ENCODE data around the gene HMCN2.

The HMCN2 gene

DNA sequence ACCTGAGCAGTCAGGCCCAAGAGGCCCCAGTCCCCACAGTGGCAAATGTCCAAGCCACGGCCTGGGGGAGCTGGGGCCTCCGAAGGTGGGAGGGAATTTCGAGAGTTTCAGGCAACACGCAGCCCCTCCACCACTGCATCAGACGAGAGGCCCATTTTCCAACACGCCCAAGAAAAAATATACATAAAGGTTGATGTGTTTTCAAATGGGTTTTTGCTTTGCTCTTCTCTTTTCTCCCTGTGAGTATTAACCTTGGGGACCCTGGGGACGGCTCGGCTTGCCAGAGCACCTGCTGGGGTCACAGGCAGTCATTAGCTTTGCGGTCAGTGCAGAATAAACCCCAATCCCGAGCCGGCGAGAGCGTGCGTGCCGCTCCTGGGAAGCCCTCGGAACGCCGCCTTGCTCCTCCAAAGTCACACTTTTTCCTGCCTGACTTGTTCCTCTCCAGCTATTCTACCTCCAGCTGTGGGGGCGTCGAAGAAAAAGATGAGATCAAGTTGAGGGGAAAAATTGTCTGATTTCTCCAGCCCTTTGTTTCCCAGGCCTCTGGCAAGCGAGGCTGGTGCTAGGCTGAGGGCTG lies 210.7 kb downstream of the HMCN2 start:
- no peak for DNase-seq

DNA sequence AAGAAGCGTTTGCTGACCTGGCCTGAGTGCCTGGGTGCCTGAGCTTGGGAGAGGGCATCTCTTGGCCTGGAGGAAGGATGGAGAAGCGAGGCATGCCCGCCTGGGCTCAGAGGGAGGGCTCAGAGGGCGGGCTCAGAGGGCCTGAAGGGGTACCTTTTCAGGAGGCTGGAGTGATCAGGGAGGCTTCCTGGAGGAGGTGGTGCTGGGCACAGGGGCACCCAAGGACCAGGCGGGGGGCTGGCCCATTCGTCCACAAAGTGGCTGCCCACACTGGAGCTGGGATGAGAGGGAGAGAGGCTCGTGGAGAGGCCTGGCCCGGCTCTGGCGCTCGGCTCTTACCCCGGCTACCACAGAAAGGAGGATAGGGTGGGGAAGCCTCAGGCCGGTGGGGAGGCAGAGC lies 212.0 kb downstream of the HMCN2 start:
- no peak for DNase-seq

DNA sequence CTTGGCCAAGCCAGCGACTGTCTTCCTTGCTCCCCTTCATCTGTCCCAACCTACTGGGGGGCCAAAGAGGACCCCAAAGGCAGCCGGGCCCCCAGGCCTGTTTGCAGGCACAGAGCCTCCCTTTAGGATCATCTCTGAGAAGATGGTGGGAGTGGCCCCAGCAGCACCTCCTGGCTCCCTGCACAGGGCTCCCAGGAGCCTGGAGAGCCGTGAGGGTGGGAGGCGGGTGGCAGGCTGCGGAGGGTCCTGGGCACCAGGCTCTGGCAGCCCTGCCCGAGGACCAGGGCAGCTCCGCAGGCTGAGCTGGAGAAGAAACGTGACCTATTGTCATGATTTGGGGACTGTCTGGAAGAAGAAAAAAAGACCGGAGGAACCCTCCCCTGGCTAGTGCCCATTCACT lies 212.6 kb downstream of the HMCN2 start:
- no peak for DNase-seq

DNA sequence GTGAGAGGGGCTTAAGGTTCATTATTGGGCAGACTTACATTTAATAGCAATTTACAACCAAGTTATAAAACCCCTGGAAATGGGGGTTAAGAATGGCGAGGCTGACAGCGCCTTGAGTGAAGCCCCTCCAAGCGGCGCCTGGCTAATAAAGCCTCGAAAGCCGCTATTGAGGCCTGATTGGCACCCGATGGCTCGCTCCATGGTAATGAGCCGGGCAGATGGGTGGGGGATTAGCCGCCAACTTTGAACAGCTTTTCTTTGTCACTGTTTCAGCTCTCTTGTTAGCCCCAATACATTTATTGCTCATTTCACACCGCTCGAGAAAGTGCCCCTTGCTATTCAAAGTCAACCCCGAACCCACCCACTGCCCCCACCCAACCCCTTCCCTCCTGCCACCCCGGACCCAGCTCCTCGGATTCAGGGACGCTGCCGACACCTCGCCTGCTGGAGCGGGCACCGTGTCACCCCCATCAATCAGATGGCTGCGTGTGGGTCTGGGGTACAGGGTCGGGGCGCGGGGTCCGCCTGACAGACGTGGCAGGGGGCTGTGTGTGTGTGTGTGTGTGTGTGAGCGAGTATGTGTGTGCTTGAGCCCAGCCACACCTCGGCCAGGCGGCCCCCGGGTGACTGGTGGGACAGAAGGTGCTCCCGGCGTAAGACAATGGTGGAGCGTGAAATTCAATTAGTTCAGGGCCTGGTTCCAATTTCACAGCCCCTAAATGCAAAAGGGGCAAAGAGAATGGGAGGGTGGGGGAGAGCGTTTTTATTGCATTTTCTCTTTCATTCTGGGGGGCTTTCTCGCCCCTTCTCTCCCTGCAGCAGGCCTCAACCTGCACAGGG lies 213.4 kb downstream of the HMCN2 start:
- DNase-seq: no peak

DNA sequence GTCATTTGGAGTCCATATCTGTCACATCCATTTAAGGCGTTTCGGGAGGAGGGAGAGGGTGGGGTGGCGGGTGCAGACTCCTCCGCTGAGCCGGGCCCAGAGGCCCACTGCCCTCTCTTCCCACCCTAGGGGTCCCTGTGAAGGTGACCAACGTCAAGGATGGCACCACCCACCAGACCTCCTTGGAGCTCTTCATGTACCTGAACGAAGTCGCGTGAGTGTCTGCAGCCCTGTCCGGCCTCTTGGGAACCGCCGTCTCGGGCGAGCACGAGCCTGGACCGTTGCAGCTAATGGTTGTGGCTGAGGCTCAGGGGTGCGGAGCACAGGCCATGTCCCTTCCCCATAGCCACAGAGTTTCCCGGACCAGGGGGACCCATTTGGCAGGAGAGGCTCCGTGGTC lies 214.0 kb downstream of the HMCN2 start:
- DNase-seq: no peak

DNA sequence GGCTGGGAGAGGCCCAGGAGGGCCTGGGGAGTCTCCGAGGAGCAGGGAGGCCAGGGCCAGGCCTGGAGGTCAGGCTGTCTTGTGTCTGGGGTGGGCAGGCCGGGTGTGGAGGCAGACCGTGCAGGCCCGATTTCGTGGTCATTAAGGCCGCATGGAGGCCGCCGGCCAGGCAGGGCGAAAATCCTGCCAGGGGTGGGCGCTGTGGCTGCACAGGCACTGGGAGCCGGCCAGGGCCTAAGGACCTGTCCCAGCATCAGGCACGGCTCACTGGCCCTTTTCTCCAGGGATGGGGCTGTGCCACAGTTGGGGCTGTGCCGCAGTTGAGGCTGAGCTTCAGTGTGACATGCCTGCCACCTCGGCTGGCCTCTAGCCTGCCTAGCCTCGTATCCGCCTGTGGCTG lies 215.1 kb downstream of the HMCN2 start:
- no peak for DNase-seq

DNA sequence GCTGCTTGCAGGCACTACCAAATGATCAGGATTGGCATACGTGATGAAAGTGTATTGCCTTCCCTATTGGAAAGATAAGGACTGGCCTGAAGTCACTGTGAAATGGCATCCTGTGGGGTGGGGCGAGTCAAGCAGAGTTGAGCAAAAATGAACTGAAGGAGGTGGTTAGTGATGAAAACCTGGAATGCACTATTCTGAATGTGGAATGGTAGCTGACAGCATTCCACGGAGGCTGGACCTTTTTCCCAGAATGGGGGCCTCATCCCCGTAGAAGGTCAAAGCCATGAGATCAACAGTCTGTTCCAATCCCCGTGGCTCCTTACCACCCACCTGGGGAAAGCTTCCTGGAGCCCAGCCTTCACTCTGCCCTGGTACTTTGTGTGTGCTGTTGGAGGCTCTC lies 216.9 kb downstream of the HMCN2 start:
- no peak for DNase-seq

DNA sequence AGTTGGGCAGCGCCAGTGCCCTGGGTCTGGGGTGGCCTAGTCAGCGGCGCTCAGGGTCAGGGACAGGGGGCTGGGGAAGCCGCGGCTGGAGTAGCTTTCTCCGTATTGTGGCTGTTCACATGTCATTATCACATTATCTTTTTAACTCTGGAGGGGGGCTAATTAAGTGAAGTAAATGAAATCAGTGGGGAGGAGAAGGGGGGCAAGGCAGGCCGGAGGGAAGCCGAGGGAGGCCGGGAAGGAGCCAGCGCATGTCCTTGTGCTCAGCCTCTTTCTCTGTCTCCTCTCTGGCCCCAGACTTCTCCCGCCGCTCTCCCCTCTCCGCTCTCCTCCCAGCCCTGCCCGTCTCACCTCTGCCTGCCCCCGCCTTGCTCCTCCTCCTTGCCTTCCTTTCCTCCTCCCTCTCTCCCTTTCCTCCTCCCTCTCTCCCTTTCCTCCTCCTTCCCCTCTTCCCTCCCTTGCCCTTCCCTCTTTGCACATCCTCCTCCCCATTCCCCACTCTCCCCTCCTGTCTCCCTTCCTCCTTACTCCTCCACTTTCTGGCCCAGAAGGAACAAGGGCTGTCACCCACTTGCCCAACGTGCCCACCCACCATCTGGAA lies 217.9 kb downstream of the HMCN2 start:
- no peak for DNase-seq
